Astrocyte (in vitro differentiated cells and primary cell): ENCODE data around the gene FUOM. TPM values are rescaled to one million over a fixed set of nuclear protein-coding genes. Genes with fewer than 3 reads are reported as not detected.

Experiments used
- DNase-seq: peaks from one replicate; pipeline ENCODE4 v3.0.0-alpha.2; 2010; ENCODE audit warnings: low read depth
- FAIRE-seq: peaks from 2 replicates; lab custom pipeline; 2011; peaks lifted over from hg19 to GRCh38; lab: Jason Lieb, UNC
- H2AFZ ChIP-seq: 2 replicates; pipeline ENCODE4 v1.6.0; 2012; ENCODE audit warnings: low read depth, low read length, inconsistent platforms
- H3K27ac ChIP-seq: 2 replicates; pipeline ENCODE4 v1.5.1; 2011; ENCODE audit warnings: low read depth, low read length, inconsistent platforms
- H3K27me3 ChIP-seq: 2 replicates; pipeline ENCODE4 v1.6.0; 2011; ENCODE audit warnings: low read length, inconsistent platforms; ENCODE audit not compliant: insufficient read depth
- H3K36me3 ChIP-seq: 2 replicates; pipeline ENCODE4 v1.5.1; 2011; ENCODE audit warnings: low read length, inconsistent platforms; ENCODE audit not compliant: insufficient read depth
- H3K4me1 ChIP-seq: 2 replicates; pipeline ENCODE4 v1.5.1; 2011; ENCODE audit warnings: low read length, inconsistent platforms; ENCODE audit not compliant: insufficient read depth
- H3K4me2 ChIP-seq: 2 replicates; pipeline ENCODE4 v1.6.0; 2012; ENCODE audit warnings: low read length, inconsistent platforms
- H3K4me3 ChIP-seq: 2 replicates; pipeline ENCODE4 v1.5.1; 2011; ENCODE audit warnings: low read depth, mild to moderate bottlenecking, low read length, inconsistent platforms; ENCODE audit not compliant: insufficient read depth
- H3K79me2 ChIP-seq: 2 replicates; pipeline ENCODE4 v1.6.0; 2012; ENCODE audit warnings: mild to moderate bottlenecking, low read length, inconsistent platforms; ENCODE audit not compliant: insufficient read depth
- H3K9ac ChIP-seq: 2 replicates; pipeline ENCODE4 v1.6.0; 2012; ENCODE audit warnings: mild to moderate bottlenecking, low read length, inconsistent platforms
- H3K9me3 ChIP-seq: 2 replicates; pipeline ENCODE4 v1.5.1; 2012; ENCODE audit warnings: low read depth, mild to moderate bottlenecking, low read length, inconsistent platforms; ENCODE audit not compliant: insufficient read depth
- H4K20me1 ChIP-seq: 2 replicates; pipeline ENCODE4 v1.6.0; 2012; ENCODE audit warnings: low read length, inconsistent platforms; ENCODE audit not compliant: insufficient read depth
- H3K27ac Mint-ChIP-seq: one replicate; pipeline ENCODE4 v1.8.0; 2021; ENCODE audit warnings: mild to moderate bottlenecking, mixed read lengths; ENCODE audit not compliant: unreplicated experiment
- H3K27me3 Mint-ChIP-seq: one replicate; pipeline ENCODE4 v1.8.0; 2021; ENCODE audit warnings: low read depth, mixed read lengths; ENCODE audit not compliant: unreplicated experiment
- H3K36me3 Mint-ChIP-seq: one replicate; pipeline ENCODE4 v1.8.0; 2021; ENCODE audit warnings: low read depth, mixed read lengths; ENCODE audit not compliant: unreplicated experiment
- H3K4me1 Mint-ChIP-seq: one replicate; pipeline ENCODE4 v1.8.0; 2021; ENCODE audit warnings: low read depth, mixed read lengths; ENCODE audit not compliant: unreplicated experiment
- H3K4me3 Mint-ChIP-seq: one replicate; pipeline ENCODE4 v1.8.0; 2021; ENCODE audit warnings: mild to moderate bottlenecking, moderate library complexity, mixed read lengths; ENCODE audit not compliant: unreplicated experiment
- H3K9me3 Mint-ChIP-seq: one replicate; pipeline ENCODE4 v1.8.0; 2021; ENCODE audit warnings: mild to moderate bottlenecking, mixed read lengths; ENCODE audit not compliant: unreplicated experiment
- CTCF ChIP-seq: IDR thresholded peaks from 2 replicates; pipeline ENCODE4 v1.5.1; 2011; ENCODE audit warnings: low read depth, mild to moderate bottlenecking, inconsistent platforms, low read length, moderate library complexity; ENCODE audit not compliant: insufficient read depth
- EZH2 ChIP-seq: IDR thresholded peaks from 2 replicates; pipeline ENCODE4 v1.6.1; 2012; ENCODE audit warnings: mild to moderate bottlenecking, low read length, inconsistent platforms; ENCODE audit not compliant: insufficient read depth
- total RNA-seq: library from RNA; stranded (reverse); gene quantifications from 2 replicates; pipeline ENCODE4 v1.2.1, GENCODE V29; 2021

Gene FUOM
- total RNA-seq, 1 donor from 2014 or later = 28.8 TPM

- H3K9me3 ChIP-seq = no peaks in the 10 kb centered on the region
- TF ChIP-seq CTCF (no peak), EZH2 (no peak)
- H3K27ac ChIP-seq = no peak overlapping the region
- no peak overlapping the region for H3K4me3 Mint-ChIP-seq
- H3K79me2 ChIP-seq = no peaks in the 10 kb centered on the region
- H4K20me1 ChIP-seq = peaks cover 5% of the 10 kb centered on the region
- H3K9me3 Mint-ChIP-seq = no peaks in the 10 kb centered on the region
- no peak overlapping the region for H2AFZ ChIP-seq
- H3K27ac Mint-ChIP-seq = no peak overlapping the region
- no peak for DNase-seq
- no peak overlapping the region for H3K4me2 ChIP-seq
- H3K4me1 Mint-ChIP-seq = no peaks in the 10 kb centered on the region
- H3K27me3 ChIP-seq = no peaks in the 10 kb centered on the region
- peaks cover 2% of the 10 kb centered on the region for H3K36me3 ChIP-seq
- H3K9ac ChIP-seq = no peak overlapping the region
- peaks cover 4% of the 10 kb centered on the region for H3K4me1 ChIP-seq
- peaks cover 14% of the 10 kb centered on the region for H3K36me3 Mint-ChIP-seq
- H3K4me3 ChIP-seq = no peak overlapping the region
- no peak for FAIRE-seq
- no peaks in the 10 kb centered on the region for H3K27me3 Mint-ChIP-seq
These were observed 4.1 kb upstream of the FUOM start for GRCh38 chr10:133361773-133362441.

GRCh38 chr10:133361227-133361626 is 3.4 kb upstream of the FUOM start:
- DNase-seq = no peak
- H2AFZ ChIP-seq = no peak overlapping the region
- no peak overlapping the region for H3K4me3 ChIP-seq
- H3K4me3 Mint-ChIP-seq = no peak overlapping the region
- peaks cover 9% of the 10 kb centered on the region for H3K4me1 ChIP-seq
- peaks cover 10% of the 10 kb centered on the region for H4K20me1 ChIP-seq
- no peak for TF ChIP-seq CTCF
- no peak for TF ChIP-seq EZH2
- H3K27ac Mint-ChIP-seq = peak overlapping the region; percentile 62
- H3K79me2 ChIP-seq = peaks cover 5% of the 10 kb centered on the region
- H3K36me3 Mint-ChIP-seq = peaks cover 14% of the 10 kb centered on the region
- peaks cover 2% of the 10 kb centered on the region for H3K36me3 ChIP-seq
- H3K4me2 ChIP-seq = no peak overlapping the region
- H3K9ac ChIP-seq = no peak overlapping the region
- no peaks in the 10 kb centered on the region for H3K27me3 ChIP-seq
- no peaks in the 10 kb centered on the region for H3K27me3 Mint-ChIP-seq
- no peak overlapping the region for H3K27ac ChIP-seq
- no peaks in the 10 kb centered on the region for H3K4me1 Mint-ChIP-seq
- H3K9me3 Mint-ChIP-seq = no peaks in the 10 kb centered on the region
- FAIRE-seq = no peak
- no peaks in the 10 kb centered on the region for H3K9me3 ChIP-seq

GRCh38 chr10:133359972-133360610 is 2.3 kb upstream of the FUOM start:
- Histone ChIP-seq H3K4me1 (peaks cover 9% of the 10 kb centered on the region), H3K79me2 (peaks cover 5% of the 10 kb centered on the region), H3K9me3 (no peaks in the 10 kb centered on the region), H2AFZ (no peak overlapping the region), H3K27me3 (no peaks in the 10 kb centered on the region), H4K20me1 (peaks cover 11% of the 10 kb centered on the region), H3K4me3 (no peak overlapping the region), H3K9ac (no peak overlapping the region), H3K27ac (no peak overlapping the region), H3K36me3 (peaks cover 2% of the 10 kb centered on the region), H3K4me2 (no peak overlapping the region)
- Mint-ChIP-seq H3K27ac (no peak overlapping the region), H3K27me3 (no peaks in the 10 kb centered on the region), H3K4me3 (no peak overlapping the region), H3K9me3 (no peaks in the 10 kb centered on the region), H3K36me3 (peaks cover 14% of the 10 kb centered on the region), H3K4me1 (no peaks in the 10 kb centered on the region)
- no peak for DNase-seq
- TF ChIP-seq EZH2 (no peak), CTCF (no peak)
- no peak for FAIRE-seq
